Measurements from ENCODE around the gene XPR1.

DNA sequence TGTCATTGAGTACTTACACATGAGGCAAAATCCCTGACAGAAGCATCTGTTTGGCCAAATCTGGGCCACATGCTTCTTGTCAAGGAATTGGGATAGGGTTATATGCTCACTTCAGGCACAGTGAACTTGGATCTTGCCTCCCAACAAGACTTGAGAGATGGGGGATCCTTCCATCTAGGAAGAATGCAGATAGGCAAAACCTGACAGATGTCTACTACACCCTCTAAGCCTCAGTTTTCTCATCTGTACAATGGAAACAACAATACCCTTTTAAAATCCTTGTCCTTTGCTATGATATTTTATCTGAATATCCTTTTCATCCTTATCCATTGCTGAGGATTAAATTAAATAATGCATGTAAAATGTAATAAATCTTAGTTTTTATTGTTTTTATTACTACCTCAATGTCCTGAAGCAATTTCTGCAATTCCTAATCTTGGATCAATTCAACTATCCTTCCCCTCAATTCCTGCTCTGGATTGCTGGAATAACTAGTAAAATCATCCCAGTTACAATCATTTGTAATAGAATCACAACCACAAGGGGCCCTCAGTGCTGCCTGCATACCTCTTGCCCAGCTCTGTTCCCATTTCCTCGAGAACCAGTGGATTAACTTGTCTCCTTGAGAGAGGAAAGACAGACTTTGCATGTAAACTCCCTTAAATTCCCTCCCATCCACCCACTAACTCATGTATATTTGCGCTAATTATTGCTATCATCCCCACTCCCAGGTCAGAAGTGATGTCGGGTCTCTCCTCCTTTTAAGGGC, 8.1 kb upstream of the XPR1 start:
- TF ChIP-seq POLR2A (IDR thresholded peaks at IDR 0.05; ENCODE audit: low read depth, low read length), result no peak
- TF ChIP-seq POLR2AphosphoS5 (IDR thresholded peaks at IDR 0.05; ENCODE audit: low read depth, low read length), result no peak
- TF ChIP-seq TAF1 (IDR thresholded peaks at IDR 0.05; ENCODE audit: low read depth, low read length), result no peak
- TF ChIP-seq SPI1 (IDR thresholded peaks at IDR 0.05; ENCODE audit: low read depth, low read length), result no peak
- no peak for TF ChIP-seq POU2F2 (IDR thresholded peaks at IDR 0.05; ENCODE audit: low read depth, low read length)
